ENCODE measurements around the gene ADCY3.

ADCY3 gene

GRCh38 chr2:24920098-24920808 lies at the start of gene ADCY3:
Gene ADCY3, minus strand, starts transcription at chr2:24920237. Its CDS starts 1,250 bp downstream, at chr2:24918987.
- DNase-seq (ENCODE audit: low read depth in 1 of 2, low spot score in 1 of 2): peak in 1 of 2 donors; percentile 54

GRCh38 chr2:24969784-24970183 lies 49.7 kb upstream of the ADCY3 start:
- DNase-seq (ENCODE audit: low read depth in 1 of 2, low spot score in 1 of 2): no peak

DNA sequence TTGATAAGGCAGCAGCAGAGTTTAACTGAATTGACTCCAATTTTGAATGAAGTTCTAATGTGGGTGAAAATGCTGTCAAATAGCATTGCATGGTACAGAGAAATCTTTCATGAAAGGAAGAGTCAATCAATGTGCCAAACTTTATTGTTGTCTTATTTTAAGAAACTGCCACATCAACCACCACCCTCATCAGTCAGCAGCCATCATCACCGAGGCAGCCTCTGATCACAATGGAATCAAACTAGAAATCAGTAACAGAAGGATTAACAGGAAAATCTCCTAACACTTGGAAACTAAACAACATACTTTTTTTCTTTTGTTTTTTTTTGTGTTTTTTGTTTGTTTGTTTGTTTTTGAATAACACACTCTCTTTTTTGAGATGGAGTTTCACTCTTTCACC lies 41.9 kb upstream of the ADCY3 start:
- DNase-seq (ENCODE audit: low read depth in 1 of 2, low spot score in 1 of 2): no peak

DNA sequence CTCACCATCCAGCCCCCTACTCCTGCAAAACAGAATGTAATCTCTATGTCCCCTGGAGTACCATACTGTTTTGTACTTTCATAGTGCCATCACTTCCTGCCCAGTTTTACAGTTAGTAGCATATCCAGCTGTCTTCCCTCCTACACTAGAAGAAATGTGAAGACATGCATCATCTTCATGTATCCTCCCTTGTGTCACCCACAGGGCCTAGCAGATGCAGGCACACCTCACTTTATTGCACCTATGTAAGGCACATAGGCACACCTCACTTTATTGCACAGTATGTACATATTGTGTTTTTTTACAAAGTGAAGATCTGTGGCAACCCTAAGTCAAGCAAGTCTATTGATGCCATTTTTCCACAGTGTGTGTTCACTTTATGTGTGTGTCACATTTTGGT lies 39.7 kb upstream of the ADCY3 start:
- DNase-seq (ENCODE audit: low read depth in 1 of 2, low spot score in 1 of 2): no peak

DNA sequence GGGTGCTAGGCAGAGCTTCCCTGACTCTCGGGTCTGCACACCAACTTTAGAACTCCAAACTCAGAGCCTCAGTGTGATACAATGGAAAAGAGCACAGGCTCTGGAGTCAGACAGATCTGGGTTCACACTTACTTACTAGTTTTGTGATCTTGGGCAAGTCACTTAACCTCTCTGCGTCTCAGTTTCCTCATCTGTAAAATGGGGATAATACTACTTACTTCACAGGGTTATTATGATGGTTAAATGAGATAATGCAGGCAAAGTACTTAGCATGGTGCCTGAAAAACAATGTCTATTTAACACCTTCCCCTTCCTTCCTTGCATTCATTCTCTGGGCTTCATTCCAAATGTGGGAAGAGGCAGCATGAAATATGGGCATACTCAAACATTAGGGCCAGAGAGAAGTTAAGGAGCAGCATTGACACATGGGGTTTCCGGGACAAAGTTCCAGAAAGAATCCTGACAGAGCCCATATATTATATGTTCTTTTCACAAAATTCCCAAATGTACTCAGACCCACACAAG lies 38.4 kb upstream of the ADCY3 start:
- no peak for DNase-seq (ENCODE audit: low read depth in 1 of 2, low spot score in 1 of 2)

DNA sequence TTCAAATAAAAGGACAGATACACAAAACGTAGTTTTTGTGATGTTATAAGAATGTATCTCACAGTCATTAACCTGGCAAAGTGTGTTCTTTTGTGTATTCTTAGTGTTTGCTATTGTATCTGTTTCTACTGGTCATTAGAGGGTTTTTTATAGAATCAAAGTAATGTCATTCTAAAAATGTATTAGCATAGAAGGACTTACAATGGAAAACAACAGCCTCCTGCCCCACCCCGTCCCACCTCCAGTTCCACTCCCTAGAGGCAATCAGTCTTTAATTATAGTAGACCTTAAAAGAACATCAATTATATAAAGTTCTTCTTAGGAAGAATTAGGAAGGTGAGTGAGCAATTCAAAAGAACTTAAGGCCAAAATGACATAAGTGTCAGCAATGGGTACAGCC lies 37.9 kb upstream of the ADCY3 start:
- DNase-seq (ENCODE audit: low read depth in 1 of 2, low spot score in 1 of 2): no peak

- no peak for DNase-seq (ENCODE audit: low read depth in 1 of 2, low spot score in 1 of 2)
Observed at GRCh38 chr2:24957221-24957620, 37.2 kb upstream of the ADCY3 start.

DNA sequence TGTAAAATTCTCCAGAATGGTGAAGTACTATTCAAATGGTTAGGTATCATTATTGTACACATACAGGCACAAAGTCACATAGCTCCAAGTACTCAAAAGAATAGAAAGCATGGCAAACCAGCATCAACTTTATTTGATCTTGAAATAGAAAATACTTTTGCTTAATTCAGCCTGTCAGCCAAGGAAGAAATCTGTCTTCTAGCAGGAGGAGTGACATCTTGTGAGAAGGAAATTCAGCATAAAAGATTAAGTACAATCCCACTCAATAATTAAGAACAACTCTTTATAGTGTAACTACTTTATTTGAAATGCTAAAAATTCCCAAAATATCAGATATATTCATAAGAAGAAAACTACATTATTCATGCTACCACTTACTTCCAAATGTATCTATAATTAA lies 35.9 kb upstream of the ADCY3 start:
- DNase-seq (ENCODE audit: low read depth in 1 of 2, low spot score in 1 of 2): no peak

DNA sequence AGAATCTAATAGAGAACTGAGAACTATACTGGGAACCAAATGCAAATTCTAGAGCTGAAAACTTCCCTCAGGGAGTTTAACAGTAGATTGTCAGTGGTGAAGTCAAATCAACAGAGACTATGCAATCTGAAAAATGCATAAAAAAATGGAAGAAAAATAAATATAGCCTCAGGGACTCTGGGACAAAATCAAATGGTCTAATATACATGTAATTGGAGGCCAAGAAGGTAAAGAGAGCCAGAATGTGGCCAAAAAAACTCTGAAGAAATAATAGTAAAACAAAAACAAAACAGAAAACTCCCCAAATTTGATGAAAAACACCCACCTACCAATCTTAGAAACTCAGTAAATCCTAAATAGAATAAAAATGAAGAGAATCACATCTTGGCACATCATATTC lies 35.2 kb upstream of the ADCY3 start:
- DNase-seq (ENCODE audit: low read depth in 1 of 2, low spot score in 1 of 2): no peak

DNA sequence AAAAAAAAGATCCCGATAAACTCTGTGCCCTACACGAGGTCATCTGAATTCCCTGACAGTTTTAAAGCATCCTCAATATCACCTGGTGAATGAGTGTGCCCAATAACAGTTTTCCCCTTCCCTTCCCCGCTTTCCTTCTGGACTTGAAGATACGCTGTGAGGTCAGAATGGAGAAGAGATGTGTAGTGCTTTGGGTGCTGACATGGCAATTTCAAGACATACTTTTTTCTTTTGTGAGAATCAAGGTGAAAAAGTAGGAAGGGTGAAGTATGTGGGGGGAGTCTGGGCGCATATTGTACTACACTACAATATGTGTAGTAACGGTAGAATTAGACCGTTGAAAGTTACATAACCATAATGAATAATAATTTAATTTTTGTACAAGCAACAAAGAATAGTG lies 30.1 kb upstream of the ADCY3 start:
- no peak for DNase-seq (ENCODE audit: low read depth in 1 of 2, low spot score in 1 of 2)

GRCh38 chr2:24948506-24948905 lies 28.5 kb upstream of the ADCY3 start:
- DNase-seq (ENCODE audit: low read depth in 1 of 2, low spot score in 1 of 2): no peak

- no peak for DNase-seq (ENCODE audit: low read depth in 1 of 2, low spot score in 1 of 2)
Observed at GRCh38 chr2:24947561-24948157, 27.6 kb upstream of the ADCY3 start.

GRCh38 chr2:24945907-24946306 lies 25.9 kb upstream of the ADCY3 start:
- no peak for DNase-seq (ENCODE audit: low read depth in 1 of 2, low spot score in 1 of 2)

DNA sequence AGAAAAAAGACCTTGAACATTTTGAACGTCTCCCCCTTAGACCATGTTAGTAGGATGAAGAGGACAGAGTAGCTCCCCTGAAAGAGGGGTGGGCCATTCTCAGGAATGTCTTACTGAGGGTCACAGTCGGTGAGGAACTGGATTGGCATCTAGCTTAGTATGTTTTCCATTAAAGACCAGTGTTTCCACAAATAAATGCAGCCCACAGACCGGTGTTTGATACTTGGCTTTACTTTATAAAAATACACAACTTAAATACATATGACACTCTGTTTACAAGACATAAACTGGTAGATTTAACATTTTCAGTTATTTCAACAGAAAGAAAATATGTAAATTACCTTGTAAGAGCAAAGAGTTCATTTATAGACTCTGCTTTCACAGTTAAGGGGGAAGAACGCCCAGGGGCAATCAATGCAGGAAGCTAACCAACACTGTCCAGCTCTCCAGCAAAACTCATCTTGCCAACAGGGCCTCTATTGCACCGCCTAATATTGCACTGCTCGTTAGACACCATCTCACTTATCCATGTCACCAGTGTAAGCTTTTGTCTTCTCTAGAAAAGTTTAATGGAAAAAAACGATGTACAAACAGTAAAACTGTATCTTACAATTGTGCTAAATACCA lies 23.5 kb upstream of the ADCY3 start:
- DNase-seq (ENCODE audit: low read depth in 1 of 2, low spot score in 1 of 2): no peak

GRCh38 chr2:24939353-24939752 lies 19.3 kb upstream of the ADCY3 start:
- DNase-seq (ENCODE audit: low read depth in 1 of 2, low spot score in 1 of 2): no peak

DNA sequence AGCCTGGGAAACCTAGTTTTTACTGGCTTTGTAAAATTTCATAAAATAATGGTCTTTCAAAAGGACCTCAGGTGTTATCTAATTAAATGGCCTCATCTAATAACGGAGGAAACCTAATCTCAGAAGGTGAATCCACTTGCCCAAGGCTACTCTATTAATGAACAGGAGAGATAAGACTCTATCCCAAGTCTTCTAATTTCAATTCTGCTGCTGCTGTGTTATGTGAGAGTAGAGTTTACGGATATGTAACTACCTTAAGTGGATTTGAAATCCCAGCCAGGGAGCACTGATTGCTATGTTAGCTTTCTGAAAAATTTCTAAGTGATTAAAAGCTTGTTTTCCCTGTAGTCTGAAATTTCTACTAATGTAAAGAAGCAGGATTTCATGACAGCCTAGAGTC lies 17.2 kb upstream of the ADCY3 start:
- DNase-seq (ENCODE audit: low read depth in 1 of 2, low spot score in 1 of 2): no peak

DNA sequence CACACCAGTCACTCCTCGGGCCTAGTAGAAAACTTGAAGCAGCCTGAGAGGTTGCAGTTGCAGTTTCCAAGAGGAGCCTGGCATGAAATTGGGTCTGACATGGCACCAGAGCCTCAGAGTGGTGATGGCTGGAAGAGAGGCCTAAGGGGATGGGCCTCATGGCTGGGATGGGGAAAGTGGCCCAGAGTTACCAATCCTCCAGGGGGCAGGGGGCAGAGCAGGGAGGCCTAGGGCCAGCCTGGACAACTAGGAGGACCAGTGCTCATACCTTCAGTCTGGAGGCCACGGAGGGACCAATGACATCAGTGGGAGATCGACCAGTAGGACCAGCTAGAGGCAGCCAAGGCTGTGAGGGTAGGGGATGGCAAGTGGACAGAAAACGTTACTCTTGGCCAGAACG lies 15.1 kb upstream of the ADCY3 start:
- no peak for DNase-seq (ENCODE audit: low read depth in 1 of 2, low spot score in 1 of 2)

- no peak for DNase-seq (ENCODE audit: low read depth in 1 of 2, low spot score in 1 of 2)
Observed at GRCh38 chr2:24932715-24933114, 12.7 kb upstream of the ADCY3 start.

GRCh38 chr2:24930768-24931167 lies 10.7 kb upstream of the ADCY3 start:
- DNase-seq (ENCODE audit: low read depth in 1 of 2, low spot score in 1 of 2): no peak

DNA sequence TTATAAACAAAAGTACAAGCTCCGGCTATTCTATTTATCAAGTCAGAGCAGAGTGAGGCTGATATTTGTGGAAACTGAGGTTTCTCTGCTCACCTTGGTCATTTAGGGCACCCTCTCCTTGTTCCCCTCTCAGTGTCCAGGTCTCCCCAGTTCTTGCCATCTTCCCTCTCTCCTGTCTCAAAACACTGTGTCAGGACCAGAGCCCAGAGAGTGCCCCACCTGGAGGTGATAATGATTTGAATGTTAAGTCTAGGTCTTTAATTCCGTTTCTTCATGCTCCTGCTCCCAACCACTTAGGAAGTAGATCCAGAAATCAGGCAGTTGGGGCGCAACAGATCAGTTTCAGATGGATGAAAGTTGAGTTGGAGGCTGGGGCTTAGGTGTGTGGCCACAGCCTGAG lies 9.2 kb upstream of the ADCY3 start:
- DNase-seq (ENCODE audit: low read depth in 1 of 2, low spot score in 1 of 2): no peak

DNA sequence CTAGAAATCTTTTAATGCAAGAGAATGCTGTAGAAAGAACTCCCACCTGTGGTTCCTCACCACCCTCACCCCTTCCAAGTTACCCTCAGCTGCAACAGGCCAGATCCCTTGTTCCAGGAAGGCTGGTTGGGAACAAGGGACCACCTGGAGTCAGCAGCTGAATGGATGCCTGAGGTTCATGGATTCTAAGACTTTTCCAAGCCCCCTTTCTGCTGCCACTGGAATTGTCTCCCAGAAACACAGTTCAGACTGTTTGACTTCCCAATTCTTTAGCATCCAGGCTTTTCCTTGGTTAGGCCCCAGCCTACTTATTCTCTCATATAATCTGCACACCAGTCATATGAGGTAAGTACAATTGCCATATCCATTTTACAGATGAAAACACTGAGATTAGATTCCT lies 8.0 kb upstream of the ADCY3 start:
- DNase-seq (ENCODE audit: low read depth in 1 of 2, low spot score in 1 of 2): no peak

DNA sequence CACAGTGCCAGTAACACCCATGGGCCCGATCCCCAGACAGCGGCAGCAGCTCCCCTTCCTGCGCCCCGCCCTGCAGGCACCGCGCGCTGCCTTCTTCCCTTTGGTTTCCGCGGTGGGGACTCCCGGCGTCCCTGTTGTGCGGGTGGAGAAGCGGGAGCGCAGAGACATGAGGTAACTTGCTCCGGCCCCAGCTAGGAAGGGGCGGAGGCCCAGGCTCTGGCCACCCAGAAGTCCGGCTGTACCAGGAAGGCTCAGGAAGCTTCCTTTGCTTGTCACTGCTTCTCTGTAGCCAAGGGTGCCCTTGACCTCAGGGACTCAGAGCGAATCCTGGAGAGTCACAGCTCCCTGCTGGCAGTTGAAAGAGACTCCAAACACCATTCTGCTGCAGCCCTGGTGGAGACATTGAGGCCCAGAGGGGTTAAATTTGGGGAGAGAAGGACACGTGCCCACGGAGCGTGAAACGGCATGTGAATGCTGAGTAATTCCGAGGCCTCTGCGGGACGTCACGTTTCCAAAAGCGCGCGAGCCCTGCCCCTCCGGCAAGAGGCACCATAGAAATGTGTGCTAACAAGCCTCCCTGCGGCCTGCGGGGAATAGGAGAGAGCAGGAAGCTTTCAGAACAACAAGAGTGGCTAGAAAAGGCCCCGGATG lies 6.7 kb upstream of the ADCY3 start:
- no peak for DNase-seq (ENCODE audit: low read depth in 1 of 2, low spot score in 1 of 2)
